ENCODE measurements around the gene GLA.

Gene GLA

GRCh38 chrX:101416691-101417090, 9.0 kb upstream of the GLA start:
- in situ Hi-C loops (cut with HindIII; ENCODE audit: low sequenced_read_pairs) = no loop called here
- H3K4me3 ChIP-seq (ENCODE audit: low read depth, low read length) = no peak overlapping the region
- TF ChIP-seq, protein P1, sequence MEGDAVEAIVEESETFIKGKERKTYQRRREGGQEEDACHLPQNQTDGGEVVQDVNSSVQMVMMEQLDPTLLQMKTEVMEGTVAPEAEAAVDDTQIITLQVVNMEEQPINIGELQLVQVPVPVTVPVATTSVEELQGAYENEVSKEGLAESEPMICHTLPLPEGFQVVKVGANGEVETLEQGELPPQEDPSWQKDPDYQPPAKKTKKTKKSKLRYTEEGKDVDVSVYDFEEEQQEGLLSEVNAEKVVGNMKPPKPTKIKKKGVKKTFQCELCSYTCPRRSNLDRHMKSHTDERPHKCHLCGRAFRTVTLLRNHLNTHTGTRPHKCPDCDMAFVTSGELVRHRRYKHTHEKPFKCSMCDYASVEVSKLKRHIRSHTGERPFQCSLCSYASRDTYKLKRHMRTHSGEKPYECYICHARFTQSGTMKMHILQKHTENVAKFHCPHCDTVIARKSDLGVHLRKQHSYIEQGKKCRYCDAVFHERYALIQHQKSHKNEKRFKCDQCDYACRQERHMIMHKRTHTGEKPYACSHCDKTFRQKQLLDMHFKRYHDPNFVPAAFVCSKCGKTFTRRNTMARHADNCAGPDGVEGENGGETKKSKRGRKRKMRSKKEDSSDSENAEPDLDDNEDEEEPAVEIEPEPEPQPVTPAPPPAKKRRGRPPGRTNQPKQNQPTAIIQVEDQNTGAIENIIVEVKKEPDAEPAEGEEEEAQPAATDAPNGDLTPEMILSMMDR (IDR thresholded peaks at IDR 0.05; ENCODE audit: low read depth, low read length) = no peak
- DNase-seq (ENCODE audit: low read depth, low spot score) = no peak

DNA sequence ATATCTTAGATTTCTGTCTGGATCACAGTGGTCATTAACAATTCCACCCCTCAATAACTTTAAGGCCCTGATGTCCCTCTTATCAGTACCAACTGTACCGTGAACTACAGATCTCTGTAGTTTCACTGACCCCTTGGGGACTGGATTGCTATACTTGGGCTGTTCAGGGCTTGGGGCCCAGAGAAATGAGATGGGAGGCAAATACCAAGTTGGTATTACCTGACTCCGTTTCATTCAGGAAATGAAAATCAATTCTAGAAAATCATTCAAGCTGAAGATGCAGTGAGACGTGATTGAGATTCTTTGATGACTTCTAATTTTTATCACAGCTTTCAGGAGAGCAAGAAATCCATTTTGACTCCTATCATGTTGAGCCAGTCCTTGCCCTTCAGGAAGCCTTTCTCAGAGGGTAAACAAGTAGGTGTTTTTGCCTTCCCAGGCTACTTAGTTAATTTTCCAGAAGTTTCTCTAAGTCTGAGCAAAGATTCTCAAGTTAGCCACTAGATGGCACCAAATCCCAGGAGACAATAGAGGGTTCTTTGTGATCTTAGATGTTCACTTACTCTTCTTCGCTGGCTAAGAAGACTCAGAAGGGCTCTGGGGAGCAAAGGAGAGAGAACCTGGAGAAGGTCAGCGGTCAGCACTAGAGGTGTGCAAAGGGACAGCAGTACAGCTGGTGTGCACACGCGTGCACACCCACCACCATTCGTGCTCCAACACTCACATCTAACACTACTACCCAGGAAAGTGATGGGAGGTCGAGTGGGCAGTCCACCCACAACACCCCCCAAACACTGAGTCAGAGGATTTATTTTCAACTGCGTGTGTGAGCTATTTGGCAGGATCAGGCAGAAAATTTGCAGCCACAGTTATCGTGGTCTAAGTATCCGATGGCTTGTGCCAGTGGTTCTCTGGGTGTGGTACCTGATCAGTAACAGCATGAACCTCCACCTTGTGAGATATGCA, 7.7 kb upstream of the GLA start:
- peak; percentile 85 for DNase-seq (ENCODE audit: low read depth, low spot score)
- TF ChIP-seq, protein P1 (IDR thresholded peaks at IDR 0.05; ENCODE audit: low read depth, low read length) = peak; percentile 79
- no peak overlapping the region for H3K4me3 ChIP-seq (ENCODE audit: low read depth, low read length)
- in situ Hi-C loops (cut with HindIII; ENCODE audit: low sequenced_read_pairs) = no loop called here

DNA sequence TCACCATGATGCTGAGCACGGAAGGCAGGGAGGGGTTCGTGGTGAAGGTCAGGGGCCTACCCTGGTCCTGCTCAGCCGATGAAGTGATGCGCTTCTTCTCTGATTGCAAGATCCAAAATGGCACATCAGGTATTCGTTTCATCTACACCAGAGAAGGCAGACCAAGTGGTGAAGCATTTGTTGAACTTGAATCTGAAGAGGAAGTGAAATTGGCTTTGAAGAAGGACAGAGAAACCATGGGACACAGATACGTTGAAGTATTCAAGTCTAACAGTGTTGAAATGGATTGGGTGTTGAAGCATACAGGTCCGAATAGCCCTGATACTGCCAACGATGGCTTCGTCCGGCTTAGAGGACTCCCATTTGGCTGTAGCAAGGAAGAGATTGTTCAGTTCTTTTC, 4.3 kb upstream of the GLA start:
- TF ChIP-seq, protein P1 (IDR thresholded peaks at IDR 0.05; ENCODE audit: low read depth, low read length) = no peak
- H3K4me3 ChIP-seq (ENCODE audit: low read depth, low read length) = no peak overlapping the region
- in situ Hi-C loops (cut with HindIII; ENCODE audit: low sequenced_read_pairs) = no loop called here
- DNase-seq (ENCODE audit: low read depth, low spot score) = no peak

- peak overlapping the region; percentile 8 for H3K4me3 ChIP-seq (ENCODE audit: low read depth, low read length)
- DNase-seq (ENCODE audit: low read depth, low spot score) = no peak
- in situ Hi-C loops (cut with HindIII; ENCODE audit: low sequenced_read_pairs) = no loop called here
- TF ChIP-seq, protein P1 (IDR thresholded peaks at IDR 0.05; ENCODE audit: low read depth, low read length) = no peak
Observed at GRCh38 chrX:101410461-101410860, 2.7 kb upstream of the GLA start.

- no peak for DNase-seq (ENCODE audit: low read depth, low spot score)
- H3K4me3 ChIP-seq (ENCODE audit: low read depth, low read length) = peak overlapping the region; percentile 77
- in situ Hi-C loops (cut with HindIII; ENCODE audit: low sequenced_read_pairs) = no loop called here
- TF ChIP-seq, protein P1 (IDR thresholded peaks at IDR 0.05; ENCODE audit: low read depth, low read length) = no peak
Observed at GRCh38 chrX:101409043-101409442, 1.3 kb upstream of the GLA start.

GRCh38 chrX:101408532-101408841, 762 bp upstream of the GLA start:
- DNase-seq (ENCODE audit: low read depth, low spot score) = no peak
- H3K4me3 ChIP-seq (ENCODE audit: low read depth, low read length) = peak overlapping the region; percentile 77
- in situ Hi-C loops (cut with HindIII; ENCODE audit: low sequenced_read_pairs) = no loop called here
- TF ChIP-seq, protein P1 (IDR thresholded peaks at IDR 0.05; ENCODE audit: low read depth, low read length) = no peak
